ENCODE data around the gene MIP. TPM values are rescaled to one million over a fixed set of nuclear protein-coding genes. Genes with fewer than 3 reads are reported as not detected.
A peak's percentile ranks its signal among the peaks of the same experiment; 100 is the strongest.
"Not testable (repeated sequence)": the region's sequence is repeated elsewhere in the genome, so short reads cannot be mapped to it uniquely, and the experiment has no call there.

MIP gene
- under 1 TPM in 4 of 12 donors, not detected in 8; 0.19 to 0.34 (median 0.23) TPM for polyA plus RNA-seq (ENCODE audit: insufficient read length in 12 of 12)
- long read RNA-seq, donor 1: 0 reads
- long read RNA-seq, donor 2: 0 reads
- long read RNA-seq, donor 3: 0 reads
- long read RNA-seq, donor 4: 0 reads
- long read RNA-seq, donor 5: 0 reads
- long read RNA-seq, donor 6: 0 reads
- long read RNA-seq, donor 7: 0 reads
- long read RNA-seq, donor 8: 0 reads
- long read RNA-seq, donor 9: 0 reads
- long read RNA-seq, donor 10: 0 reads
- long read RNA-seq, donor 11: 0 reads

- no peak for DNase-seq
Measured at GRCh38 chr12:56454557-56454956, at the start of gene MIP. TSS of gene MIP (minus strand) at chr12:56454657. CDS start at chr12:56454613, 44 bp downstream.

DNA sequence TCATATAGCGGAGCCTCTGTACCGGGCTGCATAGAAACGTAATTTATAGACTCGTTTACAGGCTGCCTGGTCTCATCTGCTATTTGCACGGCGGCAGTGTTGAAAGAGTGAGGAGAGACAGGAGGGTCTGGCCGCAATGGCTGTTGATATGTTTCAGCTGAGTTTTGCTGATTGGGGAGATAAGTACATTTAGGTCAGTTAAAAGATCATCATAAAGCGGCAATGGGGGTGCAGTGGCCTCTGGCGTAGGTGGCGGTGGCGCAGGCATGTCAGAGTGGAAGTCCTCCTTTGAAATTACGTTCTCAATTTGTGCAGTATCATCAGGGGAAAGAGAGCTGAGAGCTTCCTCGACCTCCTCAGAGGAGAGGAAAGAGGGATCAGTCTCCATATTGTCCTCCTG lies 45.4 kb upstream of the MIP start:
- not testable (repeated sequence) for DNase-seq

DNA sequence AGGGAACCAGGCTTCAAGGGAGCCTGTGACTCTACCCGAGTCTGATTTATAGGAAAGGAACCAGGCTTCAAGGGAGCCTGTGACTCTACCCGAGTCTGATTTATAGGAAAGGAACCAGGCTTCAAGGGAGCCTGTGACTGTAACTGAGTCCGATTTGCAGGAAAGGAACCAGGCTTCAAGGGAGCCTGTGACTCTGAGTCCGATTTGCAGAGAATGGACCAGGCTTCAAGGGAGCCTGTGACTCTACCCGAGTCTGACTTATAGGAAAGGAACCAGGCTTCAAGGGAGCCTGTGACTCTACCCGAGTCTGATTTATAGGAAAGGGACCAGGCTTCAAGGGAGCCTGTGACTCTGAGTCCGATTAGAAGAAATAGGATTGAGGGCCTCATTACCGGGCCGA lies 45.0 kb upstream of the MIP start:
- DNase-seq: not testable (repeated sequence)

GRCh38 chr12:56498126-56498902 lies 43.9 kb upstream of the MIP start:
- DNase-seq: not testable (repeated sequence)

- peak; percentile 30 for DNase-seq
Measured at GRCh38 chr12:56496704-56497103, 42.2 kb upstream of the MIP start.

- not testable (repeated sequence) for DNase-seq
Measured at GRCh38 chr12:56494481-56494880, 40.0 kb upstream of the MIP start.

- not testable (repeated sequence) for DNase-seq
Measured at GRCh38 chr12:56494106-56494415, 39.6 kb upstream of the MIP start.

- not testable (repeated sequence) for DNase-seq
Measured at GRCh38 chr12:56493409-56494105, 39.1 kb upstream of the MIP start.

- no peak for DNase-seq
Measured at GRCh38 chr12:56490360-56490759, 35.9 kb upstream of the MIP start.

DNA sequence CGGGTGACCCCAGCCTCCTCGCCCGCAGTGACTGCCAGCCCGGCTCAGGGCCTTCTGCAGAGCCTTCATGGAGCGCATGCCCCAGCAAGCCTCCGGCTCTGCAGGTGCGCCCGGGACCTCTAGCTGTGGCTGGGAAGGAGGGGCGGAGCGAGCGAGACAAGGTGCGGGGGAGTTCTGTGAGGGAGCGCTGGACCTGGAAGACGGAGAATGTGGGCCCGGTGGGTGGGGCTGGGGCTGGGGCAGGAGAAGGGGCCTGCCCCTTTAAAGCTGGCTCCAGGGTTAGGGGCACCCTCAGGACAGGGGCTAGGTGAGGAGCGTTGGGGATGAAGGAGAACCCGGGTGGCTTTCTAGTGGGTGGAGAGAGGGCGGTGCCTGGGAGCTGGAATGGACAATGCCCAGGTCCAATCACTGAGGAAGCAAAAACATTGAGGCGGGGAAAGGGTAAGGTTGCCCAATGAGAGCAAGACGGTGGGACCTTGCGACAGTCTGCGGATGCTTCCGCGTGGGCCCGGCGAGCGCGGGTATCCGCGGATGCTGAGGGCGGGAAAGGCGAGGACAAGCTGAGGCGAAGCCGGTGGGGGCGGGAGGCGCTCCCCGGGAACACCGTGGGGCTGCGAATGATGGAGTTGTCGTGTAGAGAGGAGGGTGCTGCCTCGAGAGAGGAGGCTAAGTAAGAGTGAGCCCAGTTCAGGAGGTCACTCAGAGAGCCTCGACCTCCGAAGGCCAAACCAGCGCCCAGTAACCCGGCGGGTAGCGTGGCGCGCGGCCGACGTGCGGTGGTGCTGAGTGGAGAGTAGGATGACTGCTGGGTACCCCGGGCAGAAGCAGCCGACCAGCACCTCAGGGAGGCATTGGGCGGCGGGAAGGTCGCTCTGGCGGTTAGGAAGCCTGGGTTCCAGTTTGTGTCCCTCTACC lies 33.8 kb upstream of the MIP start, which contains the start of gene GLS2:
Gene GLS2 (minus strand): TSS at position 121 of the 915 bp plus-strand sequence. CDS start 43 bp downstream, at position 78.
- peak; percentile 59 for DNase-seq

GRCh38 chr12:56487448-56488040 lies 33.1 kb upstream of the MIP start:
- no peak for DNase-seq

DNA sequence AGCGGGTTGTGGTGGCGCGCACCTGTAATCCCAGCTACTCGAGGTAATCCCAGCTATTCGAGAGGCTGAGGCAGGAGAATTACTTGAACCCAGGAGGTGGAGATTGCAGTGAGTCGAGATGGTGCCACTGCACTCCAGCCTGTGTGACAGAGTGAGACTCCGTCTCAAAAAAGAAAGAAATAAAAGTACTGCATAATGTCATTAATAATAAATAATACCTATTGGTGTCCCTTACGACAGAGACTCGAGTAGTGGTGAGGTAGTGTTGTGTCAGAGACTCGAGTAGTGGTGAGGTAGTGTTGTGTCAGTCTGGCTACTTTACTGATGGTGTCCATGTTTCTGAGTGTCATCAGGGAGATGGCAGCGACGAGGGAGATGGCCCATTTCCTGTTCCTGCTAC lies 32.2 kb upstream of the MIP start:
- no peak for DNase-seq

DNA sequence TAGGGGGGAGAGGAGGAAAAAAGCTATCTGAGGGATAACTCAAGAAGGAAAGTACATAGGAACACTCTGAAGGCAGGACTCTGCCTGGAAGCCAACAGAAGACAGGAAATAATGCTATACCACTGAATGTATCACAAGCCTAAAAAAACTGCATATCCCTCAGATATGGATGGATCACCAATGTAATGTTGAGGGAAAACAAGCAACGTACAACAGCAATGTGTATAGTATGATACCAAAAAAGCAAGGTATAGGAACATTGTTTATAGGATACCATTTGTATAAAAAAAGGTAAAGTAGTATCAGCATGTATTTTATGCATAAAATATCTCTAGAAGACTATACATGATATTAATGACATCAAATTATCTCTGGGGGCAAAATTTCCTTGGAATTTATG lies 30.1 kb upstream of the MIP start:
- DNase-seq: no peak

DNA sequence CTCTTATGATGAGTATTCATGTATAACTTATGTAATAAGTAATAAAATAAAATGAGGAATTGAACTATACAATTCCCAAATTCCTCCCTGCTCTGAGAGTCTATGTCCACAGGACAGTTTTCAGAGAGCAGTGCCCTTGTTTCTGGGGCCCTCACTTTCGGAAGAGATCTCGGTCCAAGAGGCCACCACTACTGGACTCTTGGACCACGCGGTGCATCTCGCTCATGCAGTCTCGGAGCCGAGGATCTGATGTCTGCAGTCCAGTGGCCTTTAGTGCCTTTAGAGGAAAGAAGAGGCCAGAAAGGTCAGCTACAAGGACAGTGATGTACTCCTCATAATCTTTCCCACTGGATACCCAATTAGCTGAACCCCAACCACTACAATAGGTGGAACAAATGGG lies 25.2 kb upstream of the MIP start:
- no peak for DNase-seq

DNA sequence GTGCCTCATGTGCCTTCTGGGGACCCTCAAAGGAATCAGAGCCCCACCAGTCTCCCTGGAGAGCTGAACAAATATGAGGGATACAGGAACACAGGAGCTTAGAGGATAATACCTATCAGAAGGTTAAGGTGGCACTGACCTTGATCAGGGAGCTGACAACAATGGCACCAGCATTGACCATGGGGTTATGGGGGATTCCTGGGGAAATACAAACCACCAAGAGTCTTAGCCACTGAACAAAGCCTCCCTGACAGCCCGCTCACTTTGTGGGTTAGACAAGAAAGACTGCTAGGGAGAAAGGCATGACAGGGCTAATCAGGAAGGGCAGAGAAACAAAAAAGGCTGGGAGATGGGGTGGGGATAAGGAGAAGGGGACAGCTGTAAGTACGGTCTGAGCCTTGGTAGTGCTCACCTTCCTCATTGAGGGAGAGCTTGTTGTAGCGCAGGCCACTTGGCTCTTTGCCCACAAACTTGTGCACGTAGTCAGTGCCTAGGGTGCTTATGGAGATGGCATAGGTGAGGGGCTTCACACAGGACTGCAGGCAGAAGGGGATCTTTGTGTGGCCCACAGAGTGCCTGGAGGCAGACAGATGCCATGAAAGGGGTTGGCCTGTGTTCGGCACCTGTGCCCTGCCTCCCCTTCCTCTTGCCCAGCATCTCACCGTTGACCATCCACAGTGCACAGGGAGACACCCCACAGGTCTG lies 23.2 kb upstream of the MIP start:
- no peak for DNase-seq

GRCh38 chr12:56476972-56477432 lies 22.5 kb upstream of the MIP start:
- DNase-seq: no peak

- DNase-seq: no peak
Measured at GRCh38 chr12:56476143-56476542, 21.7 kb upstream of the MIP start.

GRCh38 chr12:56474389-56474788 lies 19.9 kb upstream of the MIP start:
- no peak for DNase-seq

GRCh38 chr12:56469007-56469930 lies 14.8 kb upstream of the MIP start:
- DNase-seq: no peak

All from muscle of arm (tissue), 14 donors.